ENCODE results near the gene YRDC. TPM values are rescaled to one million over a fixed set of nuclear protein-coding genes. Genes with fewer than 3 reads are reported as not detected.

Gene YRDC
- total RNA-seq, 1 experiment from 2014 or later: 24.6 TPM

DNA sequence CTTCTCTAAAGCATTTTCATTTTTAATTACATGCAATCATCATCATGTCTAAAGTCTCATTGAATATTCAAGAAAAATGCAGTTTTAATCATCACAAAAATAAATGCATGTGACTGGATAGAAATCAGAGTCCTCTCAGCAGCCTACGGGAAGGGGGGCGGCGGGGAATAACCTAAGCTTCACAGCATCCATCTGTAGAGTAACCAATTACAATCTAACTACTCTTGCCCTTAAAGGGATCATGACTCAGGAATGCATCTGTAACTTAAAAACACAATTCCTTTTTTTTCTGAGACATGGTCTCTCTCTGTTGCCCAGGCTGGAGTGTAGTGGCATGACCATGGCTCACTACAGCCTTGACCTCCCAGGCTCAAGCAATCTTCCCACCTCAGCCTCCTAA lies 28.8 kb upstream of the YRDC start:
- no peak for ATAC-seq
- ChIA-PET CTCF (interaction anchor here (2.6 kb wide), 1 partner anchor 23 kb away, joined by 10 read pairs; the partner anchor contains the start of gene MTF1), POLR2A (no interaction called here)
- TF ChIP-seq, protein P1, sequence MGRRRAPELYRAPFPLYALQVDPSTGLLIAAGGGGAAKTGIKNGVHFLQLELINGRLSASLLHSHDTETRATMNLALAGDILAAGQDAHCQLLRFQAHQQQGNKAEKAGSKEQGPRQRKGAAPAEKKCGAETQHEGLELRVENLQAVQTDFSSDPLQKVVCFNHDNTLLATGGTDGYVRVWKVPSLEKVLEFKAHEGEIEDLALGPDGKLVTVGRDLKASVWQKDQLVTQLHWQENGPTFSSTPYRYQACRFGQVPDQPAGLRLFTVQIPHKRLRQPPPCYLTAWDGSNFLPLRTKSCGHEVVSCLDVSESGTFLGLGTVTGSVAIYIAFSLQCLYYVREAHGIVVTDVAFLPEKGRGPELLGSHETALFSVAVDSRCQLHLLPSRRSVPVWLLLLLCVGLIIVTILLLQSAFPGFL (CRISPR knock-in tag; IDR thresholded peaks at IDR 0.05; ENCODE audit: borderline replicate concordance): no peak
- no peak overlapping the region for H3K4me3 Mint-ChIP-seq
- DNase-seq (ENCODE audit: low spot score): no peak
- H3K4me1 Mint-ChIP-seq: no peaks in the 10 kb centered on the region
- peaks cover 50% of the 10 kb centered on the region for H3K36me3 Mint-ChIP-seq
- no peaks in the 10 kb centered on the region for H3K27me3 Mint-ChIP-seq (ENCODE audit: low read depth)
- H3K27ac Mint-ChIP-seq: no peak overlapping the region
- H3K9me3 Mint-ChIP-seq: no peaks in the 10 kb centered on the region

GRCh38 chr1:37831809-37832208 lies 23.8 kb upstream of the YRDC start:
- ChIA-PET CTCF (interaction anchor here (1.6 kb wide), 1 partner anchor 28 kb away, joined by 3 read pairs; no protein-coding TSS in a partner anchor), POLR2A (no interaction called here)
- no peaks in the 10 kb centered on the region for H3K9me3 Mint-ChIP-seq
- H3K27ac Mint-ChIP-seq: no peak overlapping the region
- H3K36me3 Mint-ChIP-seq: peaks cover 48% of the 10 kb centered on the region
- no peaks in the 10 kb centered on the region for H3K27me3 Mint-ChIP-seq (ENCODE audit: low read depth)
- no peak overlapping the region for H3K4me3 Mint-ChIP-seq
- ATAC-seq (no peak), DNase-seq (ENCODE audit: low spot score) (no peak)
- H3K4me1 Mint-ChIP-seq: no peaks in the 10 kb centered on the region
- TF ChIP-seq, protein P2, sequence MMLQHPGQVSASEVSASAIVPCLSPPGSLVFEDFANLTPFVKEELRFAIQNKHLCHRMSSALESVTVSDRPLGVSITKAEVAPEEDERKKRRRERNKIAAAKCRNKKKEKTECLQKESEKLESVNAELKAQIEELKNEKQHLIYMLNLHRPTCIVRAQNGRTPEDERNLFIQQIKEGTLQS (CRISPR knock-in tag; conservative IDR thresholded peaks at IDR 0.05): no peak
- no peak for TF ChIP-seq E2F1 (CRISPR knock-in tag; IDR thresholded peaks at IDR 0.05)
- TF ChIP-seq AFF4 (CRISPR knock-in tag; IDR thresholded peaks at IDR 0.05; ENCODE audit: borderline replicate concordance): no peak
- no peak for TF ChIP-seq PRRX2 (CRISPR knock-in tag; IDR thresholded peaks at IDR 0.05)
- no peak for TF ChIP-seq STAT6 (CRISPR knock-in tag; conservative IDR thresholded peaks at IDR 0.05; ENCODE audit: low read depth)
- no peak for TF ChIP-seq ZNF425 (CRISPR knock-in tag; conservative IDR thresholded peaks at IDR 0.05)
- no peak for TF ChIP-seq EMX1 (CRISPR knock-in tag; IDR thresholded peaks at IDR 0.05)
- TF ChIP-seq SMAD4 (CRISPR knock-in tag; IDR thresholded peaks at IDR 0.05): no peak
- no peak for TF ChIP-seq SOX15 (CRISPR knock-in tag; IDR thresholded peaks at IDR 0.05)
- TF ChIP-seq ATF2 (CRISPR knock-in tag; IDR thresholded peaks at IDR 0.05; ENCODE audit: borderline replicate concordance, low read depth): no peak
- TF ChIP-seq, protein P3, sequence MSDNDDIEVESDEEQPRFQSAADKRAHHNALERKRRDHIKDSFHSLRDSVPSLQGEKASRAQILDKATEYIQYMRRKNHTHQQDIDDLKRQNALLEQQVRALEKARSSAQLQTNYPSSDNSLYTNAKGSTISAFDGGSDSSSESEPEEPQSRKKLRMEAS (CRISPR knock-in tag; IDR thresholded peaks at IDR 0.05): no peak
- no peak for TF ChIP-seq FOXJ3 (CRISPR knock-in tag; IDR thresholded peaks at IDR 0.05; ENCODE audit: borderline replicate concordance)
- no peak for TF ChIP-seq ERG (CRISPR knock-in tag; IDR thresholded peaks at IDR 0.05)
- TF ChIP-seq MLX (CRISPR knock-in tag; IDR thresholded peaks at IDR 0.05): no peak
- TF ChIP-seq NFATC4 (CRISPR knock-in tag; IDR thresholded peaks at IDR 0.05): no peak
- TF ChIP-seq GTF2I (CRISPR knock-in tag; conservative IDR thresholded peaks at IDR 0.05): no peak
- TF ChIP-seq ELF4 (CRISPR knock-in tag; IDR thresholded peaks at IDR 0.05; ENCODE audit: low read depth): no peak
- no peak for TF ChIP-seq CBFB (CRISPR knock-in tag; IDR thresholded peaks at IDR 0.05; ENCODE audit: low read depth)
